HG03066 (cell line): ENCODE results near the gene TRAP1.

Source experiments
- ATAC-seq: cut with Tn5 transposase; IDR thresholded peaks from one replicate; pipeline ENCODE4 v1.9.1; 2021; ENCODE audit warnings: low read depth; ENCODE audit not compliant: unreplicated experiment

The TRAP1 gene

GRCh38 chr16:3717235-3718018, at the start of gene TRAP1:
TSS of gene TRAP1 (minus strand) at chr16:3717524. CDS start at chr16:3717508, 16 bp downstream.
- ATAC-seq: peak; percentile 85

DNA sequence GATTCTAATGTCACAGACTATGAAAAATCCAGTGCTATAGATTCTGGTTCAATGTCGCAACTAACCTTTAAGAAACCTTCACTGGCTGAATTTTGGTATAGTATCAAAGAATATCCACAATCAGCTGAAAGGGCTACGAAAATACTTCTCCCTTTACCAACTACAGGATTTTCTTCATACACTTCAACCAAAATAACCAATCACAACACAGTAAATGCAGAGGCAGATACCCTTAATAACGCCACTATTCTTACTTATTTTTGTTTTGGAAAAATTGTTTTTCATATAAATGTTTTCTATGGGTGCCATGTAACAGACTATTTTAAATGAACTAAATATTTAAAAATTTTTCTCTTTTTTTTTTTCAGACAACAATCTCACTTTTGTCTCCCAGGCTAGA, 48.9 kb upstream of the TRAP1 start:
- no peak for ATAC-seq

GRCh38 chr16:3764409-3764808, 47.1 kb upstream of the TRAP1 start:
- ATAC-seq: no peak

- no peak for ATAC-seq
These were observed 44.9 kb upstream of the TRAP1 start for GRCh38 chr16:3762107-3762750.

DNA sequence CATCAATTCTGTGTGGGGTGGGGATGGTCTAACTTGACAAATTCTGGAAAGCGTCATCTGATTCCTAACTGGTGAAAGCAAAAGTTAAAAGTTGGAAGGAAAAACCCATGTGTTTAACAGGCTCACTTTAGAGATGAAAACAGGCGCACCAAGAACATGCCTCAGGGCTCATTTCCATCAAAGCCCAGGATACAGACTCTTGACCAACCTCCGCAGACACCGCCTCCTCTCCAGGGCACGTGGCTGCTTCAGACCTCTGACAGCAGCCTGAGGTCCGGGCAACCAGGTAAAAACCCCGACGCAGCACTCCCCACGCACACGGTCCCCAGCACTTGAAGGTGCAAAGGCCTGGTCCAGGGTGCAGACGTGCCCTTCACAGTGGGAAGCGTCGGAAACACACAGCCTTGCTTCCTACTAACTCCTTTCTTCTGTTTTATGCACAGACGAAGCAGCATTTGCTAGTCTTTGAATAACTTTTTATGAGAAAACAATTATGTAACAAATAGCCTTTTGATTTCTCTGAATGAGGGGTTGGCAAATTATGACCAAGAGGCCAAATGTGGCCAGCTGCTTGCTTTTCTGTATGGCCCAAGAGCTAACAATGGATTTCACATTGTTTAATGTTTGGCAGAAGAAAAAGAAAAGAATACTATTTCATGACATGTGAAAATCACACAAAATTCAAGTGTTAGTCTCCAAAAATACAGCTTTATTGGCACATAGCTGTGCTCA, 44.2 kb upstream of the TRAP1 start:
- no peak for ATAC-seq

GRCh38 chr16:3760518-3760917, 43.2 kb upstream of the TRAP1 start:
- no peak for ATAC-seq

DNA sequence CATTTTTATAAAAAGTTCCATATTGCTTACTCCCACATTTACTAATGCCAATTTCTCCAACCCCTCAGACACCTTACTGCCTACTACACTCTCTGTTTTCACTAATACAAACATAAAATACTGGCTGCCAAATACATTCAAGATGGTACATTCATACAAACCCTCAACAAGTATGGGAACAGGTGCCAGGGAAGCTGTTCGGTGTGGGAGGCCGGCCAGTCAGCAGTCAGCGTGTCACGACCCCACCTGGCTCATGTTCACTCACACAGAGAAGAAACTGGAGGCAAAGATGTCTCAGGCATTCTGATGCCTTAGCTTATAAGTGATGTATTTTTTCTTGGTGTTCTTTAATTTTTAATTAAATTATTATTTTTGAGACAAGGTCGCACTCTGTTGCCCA, 42.4 kb upstream of the TRAP1 start:
- no peak for ATAC-seq

GRCh38 chr16:3756113-3756512, 38.8 kb upstream of the TRAP1 start:
- no peak for ATAC-seq

- no peak for ATAC-seq
These were observed 37.9 kb upstream of the TRAP1 start for GRCh38 chr16:3755249-3755648.

DNA sequence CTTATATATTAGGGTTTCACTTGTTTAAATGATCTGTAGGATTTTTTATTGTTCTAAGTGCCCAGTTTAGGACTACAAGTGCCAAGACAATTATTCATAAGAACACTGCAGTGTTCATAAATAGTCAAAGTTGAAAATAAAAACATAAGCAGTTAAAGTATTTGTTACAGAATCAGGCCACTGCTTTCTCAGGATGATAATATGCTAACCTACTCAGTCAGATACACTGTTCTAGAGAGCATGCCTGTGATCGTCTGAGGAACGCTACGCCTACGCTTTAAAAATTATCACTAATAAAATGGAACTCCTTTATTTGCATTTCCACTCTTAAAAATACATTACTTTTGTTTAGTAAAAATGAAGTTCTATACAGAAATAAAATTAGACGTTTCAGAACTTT, 37.4 kb upstream of the TRAP1 start:
- ATAC-seq: no peak

- no peak for ATAC-seq
These were observed 36.9 kb upstream of the TRAP1 start for GRCh38 chr16:3754081-3754703.

GRCh38 chr16:3752984-3753383, 35.7 kb upstream of the TRAP1 start:
- no peak for ATAC-seq

GRCh38 chr16:3751878-3752277, 34.6 kb upstream of the TRAP1 start:
- no peak for ATAC-seq

DNA sequence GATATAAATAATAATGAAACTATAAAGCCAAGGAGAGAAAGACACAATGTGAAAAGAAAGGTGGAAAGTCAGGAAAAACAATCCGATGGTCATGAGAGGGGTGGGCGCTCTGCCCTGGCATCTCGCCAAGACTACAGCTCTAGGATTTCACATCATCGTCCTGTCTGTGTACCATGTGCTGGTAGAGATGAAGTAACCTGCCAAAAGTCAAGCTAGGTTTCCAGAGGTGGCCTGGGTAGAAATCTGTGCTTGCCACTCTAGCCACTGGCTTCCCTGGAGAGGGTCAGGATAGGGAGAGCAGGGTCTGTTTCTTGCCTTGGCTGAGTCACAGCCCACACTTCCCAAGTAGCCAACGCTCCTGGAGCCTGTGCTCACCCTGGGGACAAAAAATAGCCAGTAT, 31.0 kb upstream of the TRAP1 start:
- no peak for ATAC-seq

- no peak for ATAC-seq
These were observed 28.5 kb upstream of the TRAP1 start for GRCh38 chr16:3745751-3746355.

DNA sequence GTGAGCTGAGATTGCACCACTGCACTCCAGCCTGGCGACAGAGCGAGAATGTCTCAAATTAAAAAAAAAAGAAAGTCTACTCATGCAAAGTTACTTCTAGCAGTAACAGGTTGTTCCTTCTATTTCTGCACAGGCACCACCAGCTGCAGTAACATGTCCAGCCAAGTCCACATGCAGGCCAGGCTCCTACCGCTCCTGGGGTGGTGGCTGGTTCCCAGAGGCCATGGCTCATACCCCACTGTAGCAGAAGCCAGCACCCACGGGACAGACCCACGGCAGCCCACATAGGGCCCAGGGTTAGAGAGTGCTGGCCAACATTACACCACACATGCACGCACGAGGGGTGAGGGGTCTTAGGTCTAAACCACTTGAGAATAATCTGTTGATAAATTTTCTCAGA, 26.7 kb upstream of the TRAP1 start:
- no peak for ATAC-seq

GRCh38 chr16:3740934-3741333, 23.6 kb upstream of the TRAP1 start:
- ATAC-seq: no peak

- no peak for ATAC-seq
These were observed 22.9 kb upstream of the TRAP1 start for GRCh38 chr16:3740186-3740585.

- ATAC-seq: no peak
These were observed 22.3 kb upstream of the TRAP1 start for GRCh38 chr16:3739636-3740035.

GRCh38 chr16:3738541-3738940, 21.2 kb upstream of the TRAP1 start:
- ATAC-seq: no peak

DNA sequence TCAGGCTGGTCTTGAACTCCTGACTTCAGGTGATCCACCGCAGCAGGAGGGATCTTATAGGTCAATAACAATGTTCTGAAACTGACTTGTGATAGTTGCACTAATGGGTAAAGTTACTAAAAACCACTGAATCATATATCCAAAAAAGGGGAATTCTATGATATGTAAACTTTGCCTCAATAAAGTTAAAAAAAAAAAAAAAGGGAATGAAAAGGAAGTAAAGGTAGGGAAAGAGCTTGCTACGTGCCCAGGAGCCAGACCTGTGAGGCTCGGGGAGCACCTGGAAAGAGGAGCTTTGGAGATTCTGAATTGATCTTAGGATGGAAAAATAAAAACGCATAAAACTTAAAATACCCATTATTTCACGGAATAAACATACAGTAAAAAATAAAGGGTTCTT, 20.8 kb upstream of the TRAP1 start:
- ATAC-seq: no peak
